ENCODE data around the gene IRAK1.

The IRAK1 gene

DNA sequence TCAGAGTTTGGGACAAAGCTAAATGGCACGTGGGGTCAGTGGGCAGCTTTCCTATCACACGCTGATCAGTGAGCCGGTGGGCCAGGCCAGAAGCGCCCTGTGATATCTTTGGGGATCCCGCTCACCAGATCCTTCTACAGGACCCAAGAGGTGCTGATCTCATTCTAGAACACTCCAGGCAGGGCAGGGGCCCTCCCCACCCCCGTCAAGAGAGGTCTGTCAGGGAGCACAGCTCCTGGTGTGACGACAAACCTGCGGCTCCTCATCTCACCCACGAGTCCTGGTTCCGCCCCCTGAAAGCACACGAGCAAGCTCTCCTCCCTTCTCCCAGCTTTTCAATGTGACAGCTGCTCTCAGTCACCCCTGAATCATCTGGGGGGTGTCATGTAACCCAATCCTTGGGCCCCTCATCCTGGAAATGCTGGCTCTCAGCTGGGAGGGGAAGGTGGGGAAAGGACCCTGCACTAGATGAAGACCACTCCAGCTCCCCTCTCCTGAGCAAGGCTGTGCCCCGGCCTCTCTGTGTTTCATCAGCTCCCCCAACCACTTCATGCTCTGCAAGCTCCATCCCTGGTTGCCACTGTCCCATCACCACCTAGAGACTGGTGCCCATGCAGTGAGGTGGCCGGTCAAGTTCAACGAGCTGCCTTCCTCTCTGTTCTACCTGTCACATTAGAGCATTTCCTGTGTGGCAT lies 52.7 kb downstream of the IRAK1 start:
- TF ChIP-seq, protein P1, sequence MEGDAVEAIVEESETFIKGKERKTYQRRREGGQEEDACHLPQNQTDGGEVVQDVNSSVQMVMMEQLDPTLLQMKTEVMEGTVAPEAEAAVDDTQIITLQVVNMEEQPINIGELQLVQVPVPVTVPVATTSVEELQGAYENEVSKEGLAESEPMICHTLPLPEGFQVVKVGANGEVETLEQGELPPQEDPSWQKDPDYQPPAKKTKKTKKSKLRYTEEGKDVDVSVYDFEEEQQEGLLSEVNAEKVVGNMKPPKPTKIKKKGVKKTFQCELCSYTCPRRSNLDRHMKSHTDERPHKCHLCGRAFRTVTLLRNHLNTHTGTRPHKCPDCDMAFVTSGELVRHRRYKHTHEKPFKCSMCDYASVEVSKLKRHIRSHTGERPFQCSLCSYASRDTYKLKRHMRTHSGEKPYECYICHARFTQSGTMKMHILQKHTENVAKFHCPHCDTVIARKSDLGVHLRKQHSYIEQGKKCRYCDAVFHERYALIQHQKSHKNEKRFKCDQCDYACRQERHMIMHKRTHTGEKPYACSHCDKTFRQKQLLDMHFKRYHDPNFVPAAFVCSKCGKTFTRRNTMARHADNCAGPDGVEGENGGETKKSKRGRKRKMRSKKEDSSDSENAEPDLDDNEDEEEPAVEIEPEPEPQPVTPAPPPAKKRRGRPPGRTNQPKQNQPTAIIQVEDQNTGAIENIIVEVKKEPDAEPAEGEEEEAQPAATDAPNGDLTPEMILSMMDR (IDR thresholded peaks at IDR 0.05), result no peak
- no peak for TF ChIP-seq ZFX (IDR thresholded peaks at IDR 0.05; ENCODE audit: borderline replicate concordance)
- H3K27ac ChIP-seq, result no peak overlapping the region

DNA sequence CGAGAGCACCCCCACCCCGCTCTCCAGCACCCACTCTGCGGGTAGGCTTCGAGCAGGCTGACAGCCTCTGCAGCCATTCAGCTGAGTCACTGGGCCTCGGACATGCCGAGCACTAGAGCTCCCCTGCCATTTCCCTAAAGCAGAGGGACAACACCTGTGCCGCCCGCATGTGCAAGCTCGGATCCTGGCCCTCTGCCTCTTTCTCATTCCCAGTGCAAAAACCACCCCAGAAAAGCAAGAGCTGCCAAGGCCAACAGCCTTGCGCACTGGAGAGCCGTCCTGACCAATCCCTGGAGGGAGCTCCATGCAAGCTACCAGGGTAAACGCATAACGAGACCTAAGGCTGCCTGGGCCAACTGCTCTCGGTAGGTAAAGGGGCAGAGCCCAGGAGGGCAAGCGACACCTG lies 53.4 kb downstream of the IRAK1 start:
- TF ChIP-seq, protein P1 (IDR thresholded peaks at IDR 0.05), result no peak
- TF ChIP-seq ZFX (IDR thresholded peaks at IDR 0.05; ENCODE audit: borderline replicate concordance), result no peak
- no peak overlapping the region for H3K27ac ChIP-seq

DNA sequence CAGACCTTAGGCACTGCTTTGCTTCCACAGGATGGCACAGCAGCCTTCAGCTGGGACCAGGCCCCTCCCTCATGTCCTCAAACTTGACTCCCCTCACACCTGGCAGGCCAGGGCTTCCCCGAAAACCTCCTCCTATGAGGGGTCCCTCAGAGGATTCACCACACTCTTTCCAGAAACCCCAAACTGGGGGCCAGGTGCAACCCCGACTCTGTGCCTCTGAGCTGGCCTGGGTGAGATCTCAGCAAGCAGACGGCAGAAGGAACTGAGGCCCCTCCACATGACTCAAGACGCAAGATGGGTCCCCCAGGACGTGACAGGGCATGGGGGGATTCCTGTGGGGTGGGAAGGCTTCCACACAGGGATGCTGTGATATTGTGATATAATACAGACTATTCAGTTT lies 54.3 kb downstream of the IRAK1 start:
- no peak overlapping the region for H3K27ac ChIP-seq
- TF ChIP-seq, protein P1 (IDR thresholded peaks at IDR 0.05), result no peak
- TF ChIP-seq ZFX (IDR thresholded peaks at IDR 0.05; ENCODE audit: borderline replicate concordance), result no peak

DNA sequence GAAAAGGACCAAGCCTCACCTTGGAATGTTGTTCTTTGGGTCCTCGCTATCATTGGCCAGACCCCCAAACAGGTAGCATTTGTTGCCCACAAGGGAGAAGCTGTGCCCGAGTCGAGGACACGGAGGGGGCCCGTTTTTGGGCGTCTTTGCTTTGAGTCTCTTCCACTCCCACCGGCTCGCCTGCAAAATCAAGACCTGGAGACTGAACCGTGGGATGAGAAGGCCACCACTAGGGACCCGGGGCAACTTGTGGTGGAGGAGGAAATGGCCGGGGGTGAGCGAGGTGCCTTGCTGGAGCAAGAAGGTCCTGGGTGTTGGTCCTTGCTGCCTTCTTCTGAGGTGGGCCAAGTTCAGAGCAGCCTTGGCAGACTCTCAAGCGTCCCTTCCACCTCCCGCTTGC lies 55.6 kb downstream of the IRAK1 start:
- no peak overlapping the region for H3K27ac ChIP-seq
- TF ChIP-seq ZFX (IDR thresholded peaks at IDR 0.05; ENCODE audit: borderline replicate concordance), result no peak
- TF ChIP-seq, protein P1 (IDR thresholded peaks at IDR 0.05), result no peak

DNA sequence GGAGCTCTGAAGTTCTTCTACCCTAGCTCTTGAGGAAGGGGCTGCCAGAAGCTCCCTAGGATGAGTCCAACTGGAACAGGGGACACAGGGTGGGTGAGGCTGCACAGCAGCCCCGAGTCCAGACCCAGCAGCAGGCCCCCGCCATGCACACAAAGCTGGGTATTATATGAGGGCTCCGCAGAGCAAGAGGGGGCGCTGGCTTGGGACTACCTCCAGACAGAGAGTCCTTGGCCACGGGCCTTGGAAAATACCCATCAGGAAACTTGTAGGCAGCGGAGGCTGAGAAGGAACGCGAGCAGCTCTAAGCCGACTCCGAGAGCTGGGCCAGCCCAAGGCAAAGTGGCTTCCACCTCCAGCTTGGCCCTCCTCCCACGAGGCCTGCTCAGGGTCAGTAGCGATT lies 56.2 kb downstream of the IRAK1 start:
- no peak overlapping the region for H3K27ac ChIP-seq
- TF ChIP-seq ZFX (IDR thresholded peaks at IDR 0.05; ENCODE audit: borderline replicate concordance), result no peak
- TF ChIP-seq, protein P1 (IDR thresholded peaks at IDR 0.05), result no peak

DNA sequence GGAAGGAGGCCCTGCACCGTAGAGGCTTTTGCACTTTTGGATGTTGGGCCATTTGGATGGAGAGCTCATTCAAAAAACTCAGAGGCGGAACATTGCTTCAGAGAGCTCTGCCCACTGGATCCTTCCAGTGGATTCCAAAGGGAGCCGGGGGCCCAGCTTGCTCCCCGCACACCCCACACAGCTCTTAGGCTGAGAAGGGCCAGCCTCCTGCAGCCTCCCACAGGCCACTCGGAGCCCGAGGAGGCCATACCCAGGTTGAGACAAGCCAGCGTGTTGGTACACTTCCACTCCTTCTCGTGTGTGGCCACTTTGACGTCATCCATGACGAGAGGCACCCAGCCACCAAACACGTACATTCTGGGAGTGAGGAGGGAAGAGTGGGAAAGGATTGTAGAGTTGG lies 58.4 kb downstream of the IRAK1 start:
- no peak overlapping the region for H3K27ac ChIP-seq
- TF ChIP-seq, protein P1 (IDR thresholded peaks at IDR 0.05), result no peak
- TF ChIP-seq ZFX (IDR thresholded peaks at IDR 0.05; ENCODE audit: borderline replicate concordance), result no peak

DNA sequence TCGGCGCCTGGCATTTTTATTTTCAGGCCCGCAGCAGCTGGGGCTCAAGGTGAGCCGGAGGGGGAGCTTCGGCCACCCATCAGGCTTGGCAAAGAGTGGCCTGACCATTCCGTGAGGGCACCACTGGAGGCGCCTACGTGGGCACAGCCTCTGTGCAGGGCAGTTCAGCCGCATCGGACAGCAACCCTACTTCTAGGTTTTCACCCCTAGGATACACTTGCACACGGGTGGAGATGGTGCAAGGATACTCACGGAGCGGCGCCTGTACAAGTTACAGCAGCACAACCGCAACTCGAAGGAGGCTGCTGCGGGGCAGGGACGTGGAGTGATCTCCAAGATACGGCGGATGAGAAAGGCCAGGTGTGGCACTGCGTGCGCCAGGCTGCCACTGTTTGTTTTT lies 58.9 kb downstream of the IRAK1 start:
- TF ChIP-seq ZFX (IDR thresholded peaks at IDR 0.05; ENCODE audit: borderline replicate concordance), result no peak
- TF ChIP-seq, protein P1 (IDR thresholded peaks at IDR 0.05), result no peak
- H3K27ac ChIP-seq, result no peak overlapping the region

All from 22Rv1 (cell line).